Measurements from ENCODE around the gene GPRC5D. TPM values are rescaled to one million over a fixed set of nuclear protein-coding genes. Genes with fewer than 3 reads are reported as not detected.

Gene GPRC5D
- total RNA-seq, 6 experiments from 2014 or later: not detected

DNA sequence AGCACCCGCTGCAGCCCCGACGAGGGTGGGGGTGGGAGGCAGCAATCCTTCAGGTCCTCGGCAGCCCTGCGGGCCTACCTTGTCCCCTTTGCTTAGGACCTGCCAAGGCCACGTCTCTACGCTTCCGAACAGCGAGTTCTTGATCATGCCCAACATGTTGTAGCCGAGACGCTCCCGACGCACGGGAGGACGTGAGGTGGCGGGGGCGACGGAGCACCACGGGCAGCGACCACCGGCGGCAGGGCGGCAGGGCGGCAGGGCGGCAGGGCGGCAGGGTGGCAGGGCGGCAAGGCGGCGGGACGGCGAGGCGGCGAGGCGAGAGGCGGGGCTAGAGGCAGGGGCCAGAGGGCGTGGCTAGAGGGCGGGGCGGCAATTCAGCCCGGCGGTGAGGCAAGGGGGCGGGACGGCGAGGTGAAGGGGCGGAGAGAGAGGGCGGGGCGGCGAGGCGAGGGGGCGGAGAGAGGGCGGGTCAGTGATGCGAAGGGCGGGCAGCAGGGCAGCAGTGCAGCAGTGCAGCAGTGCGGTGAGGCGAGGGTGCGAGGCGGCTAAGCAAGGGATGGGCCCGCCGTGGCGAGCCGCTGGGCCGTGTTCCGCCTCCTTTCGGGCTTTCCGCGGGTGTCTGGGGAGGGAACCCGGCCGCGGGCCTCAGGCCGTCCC lies 48.1 kb upstream of the GPRC5D start, which contains the start of gene HEBP1:
TSS of gene HEBP1 (minus strand) at position 307 of the 657 bp plus-strand sequence. CDS start at position 156, 151 bp downstream.
- intact Hi-C loops (cut with DNase I): no loop called here
- H3K4me1 ChIP-seq: peaks cover 0 to 58% (median 12%) of the 10 kb centered on the region in 4 donors

DNA sequence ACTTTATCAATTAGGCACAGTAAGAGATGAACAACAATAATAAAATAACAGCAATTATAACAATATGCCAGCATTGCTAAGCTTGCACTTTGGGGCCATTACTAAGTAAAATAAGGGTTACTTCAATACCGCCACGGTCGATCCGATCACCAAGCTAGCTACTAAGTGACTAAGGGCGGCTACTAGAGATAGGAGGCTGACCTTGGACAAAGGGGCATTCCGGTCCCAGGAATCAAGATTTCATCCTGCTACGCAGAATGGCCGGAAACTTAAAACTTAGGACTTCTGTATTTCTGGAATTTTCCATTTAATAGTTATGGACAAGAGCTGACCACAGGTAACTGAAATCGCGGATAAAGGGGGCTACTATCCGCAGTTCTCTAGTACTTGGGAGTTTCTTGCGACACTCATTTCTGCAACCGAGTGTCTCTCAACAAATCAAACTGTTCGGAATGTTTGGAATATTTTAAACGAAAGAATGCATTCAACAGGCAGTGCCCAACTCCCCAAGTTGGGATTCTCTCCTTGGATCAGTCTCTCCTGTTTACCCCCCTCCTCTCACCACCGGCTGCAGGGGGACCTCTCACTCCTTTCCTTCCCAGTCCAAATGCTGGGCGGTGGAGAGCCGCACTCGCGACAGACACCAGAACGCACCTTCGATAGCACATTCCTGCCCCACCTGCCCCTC lies 47.4 kb upstream of the GPRC5D start:
- no peaks in the 10 kb centered on the region for H3K36me3 ChIP-seq
- ATAC-seq: peak; percentile 0 to 41 (median 4)
- peak overlapping the region; percentile 65 to 94 (median 94) for H3K4me3 ChIP-seq
- TF ChIP-seq, protein P1, sequence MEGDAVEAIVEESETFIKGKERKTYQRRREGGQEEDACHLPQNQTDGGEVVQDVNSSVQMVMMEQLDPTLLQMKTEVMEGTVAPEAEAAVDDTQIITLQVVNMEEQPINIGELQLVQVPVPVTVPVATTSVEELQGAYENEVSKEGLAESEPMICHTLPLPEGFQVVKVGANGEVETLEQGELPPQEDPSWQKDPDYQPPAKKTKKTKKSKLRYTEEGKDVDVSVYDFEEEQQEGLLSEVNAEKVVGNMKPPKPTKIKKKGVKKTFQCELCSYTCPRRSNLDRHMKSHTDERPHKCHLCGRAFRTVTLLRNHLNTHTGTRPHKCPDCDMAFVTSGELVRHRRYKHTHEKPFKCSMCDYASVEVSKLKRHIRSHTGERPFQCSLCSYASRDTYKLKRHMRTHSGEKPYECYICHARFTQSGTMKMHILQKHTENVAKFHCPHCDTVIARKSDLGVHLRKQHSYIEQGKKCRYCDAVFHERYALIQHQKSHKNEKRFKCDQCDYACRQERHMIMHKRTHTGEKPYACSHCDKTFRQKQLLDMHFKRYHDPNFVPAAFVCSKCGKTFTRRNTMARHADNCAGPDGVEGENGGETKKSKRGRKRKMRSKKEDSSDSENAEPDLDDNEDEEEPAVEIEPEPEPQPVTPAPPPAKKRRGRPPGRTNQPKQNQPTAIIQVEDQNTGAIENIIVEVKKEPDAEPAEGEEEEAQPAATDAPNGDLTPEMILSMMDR (IDR thresholded peaks at IDR 0.05): no peak
- TF ChIP-seq POLR2A (IDR thresholded peaks at IDR 0.05): no peak
- DNase-seq: peak in 2 of 3 donors; percentile 28 to 57
- intact Hi-C loops (cut with DNase I): no loop called here
- peaks cover 0 to 58% (median 10%) of the 10 kb centered on the region in 4 donors for H3K4me1 ChIP-seq
- peak overlapping the region; percentile 78 to 85 (median 78) for H3K27ac ChIP-seq
- H3K27me3 ChIP-seq: no peaks in the 10 kb centered on the region
- 14% methylated on average over 22 of the region's 22 CpGs for WGBS (ENCODE audit: insufficient coverage, low coverage, low lambda C conversion rate, missing lambda C conversion rate)
- H3K9me3 ChIP-seq: no peaks in the 10 kb centered on the region

More for the DNA sequence above, 48.1 kb upstream of the GPRC5D start, which contains the start of gene HEBP1:
- Histone ChIP-seq H3K27ac (peak within 1 kb of the TSS; percentile 88 to 92 (median 92)), H3K9me3 (no peaks in the 10 kb centered on the region), H3K27me3 (no peaks in the 10 kb centered on the region), H3K36me3 (no peaks in the 10 kb centered on the region), H3K4me3 (peak within 1 kb of the TSS; percentile 65 to 94 (median 94))
- ATAC-seq (peak; percentile 91 to 96 (median 93)), DNase-seq (peak; percentile 99)
- WGBS (ENCODE audit: insufficient coverage, low coverage, low lambda C conversion rate, missing lambda C conversion rate): 0% methylated on average over 6 of the region's 69 CpGs
- TF ChIP-seq, protein P1 (IDR thresholded peaks at IDR 0.05): no peak
- TF ChIP-seq POLR2A (IDR thresholded peaks at IDR 0.05): peak; percentile 96

DNA sequence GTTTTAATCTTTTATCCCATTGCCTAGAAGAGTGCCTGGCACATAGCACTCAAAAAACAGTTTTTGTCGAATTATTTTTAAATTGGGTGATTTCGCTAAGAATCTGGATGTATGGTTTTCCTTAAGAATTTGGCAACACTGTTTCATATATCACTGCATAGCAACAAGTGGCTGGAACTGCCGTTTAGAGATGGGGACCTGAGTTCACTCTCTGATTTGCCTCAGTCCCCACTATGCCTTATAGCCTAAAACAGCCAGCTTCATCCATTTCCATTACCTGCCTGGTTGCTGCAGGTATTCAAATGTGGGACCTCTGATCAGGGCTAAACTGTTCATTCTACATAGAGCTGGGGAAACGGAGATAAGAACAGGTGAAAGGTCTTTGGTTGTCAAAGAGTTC lies 46.3 kb upstream of the GPRC5D start:
- Histone ChIP-seq H3K4me1 (peaks cover 0 to 52% (median 6%) of the 10 kb centered on the region in 4 donors), H3K4me3 (peak overlapping the region in 1 of 3 donors; percentile 94), H3K36me3 (no peaks in the 10 kb centered on the region), H3K9me3 (no peaks in the 10 kb centered on the region), H3K27ac (no peak overlapping the region), H3K27me3 (no peaks in the 10 kb centered on the region)
- TF ChIP-seq POLR2A (IDR thresholded peaks at IDR 0.05): no peak
- TF ChIP-seq, protein P1 (IDR thresholded peaks at IDR 0.05): no peak
- DNase-seq (no peak), ATAC-seq (no peak)
- WGBS (ENCODE audit: insufficient coverage, low coverage, low lambda C conversion rate, missing lambda C conversion rate): 55% methylated on average over 4 of the region's 4 CpGs
- intact Hi-C loops (cut with DNase I): no loop called here

DNA sequence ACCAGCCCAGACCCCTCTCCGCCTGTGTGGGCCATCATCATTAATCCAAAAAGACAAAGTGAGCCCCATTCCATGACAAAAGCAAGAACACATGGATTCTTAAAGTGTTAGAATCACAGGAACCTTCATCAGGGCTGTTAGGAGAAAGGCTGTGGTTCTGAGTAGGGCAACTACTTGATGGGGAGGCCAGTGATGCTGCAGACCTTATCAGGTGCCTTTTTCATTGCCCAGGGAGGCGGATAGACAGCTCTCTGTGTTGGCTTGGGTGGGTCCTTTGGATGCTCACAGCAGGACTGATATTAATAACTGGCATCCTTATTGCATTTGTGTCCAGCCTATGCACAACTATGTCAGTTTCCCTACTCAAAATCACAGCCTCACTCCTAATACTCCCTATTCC lies 45.8 kb upstream of the GPRC5D start:
- no peak overlapping the region for H3K27ac ChIP-seq
- ATAC-seq: no peak
- no peaks in the 10 kb centered on the region for H3K27me3 ChIP-seq
- peaks cover 0 to 52% (median 6%) of the 10 kb centered on the region in 4 donors for H3K4me1 ChIP-seq
- intact Hi-C loops (cut with DNase I): no loop called here
- H3K9me3 ChIP-seq: no peaks in the 10 kb centered on the region
- no peak overlapping the region for H3K4me3 ChIP-seq
- WGBS (ENCODE audit: insufficient coverage, low coverage, low lambda C conversion rate, missing lambda C conversion rate): 17% methylated on average over 1 of the region's 2 CpGs
- no peaks in the 10 kb centered on the region for H3K36me3 ChIP-seq
- TF ChIP-seq POLR2A (IDR thresholded peaks at IDR 0.05): no peak
- TF ChIP-seq, protein P1 (IDR thresholded peaks at IDR 0.05): no peak
- DNase-seq: no peak

Data from right lobe of liver (tissue), 6 donors.